HepG2 (cell line): ENCODE data around the gene TUBAL3. TPM values are rescaled to one million over a fixed set of nuclear protein-coding genes. Genes with fewer than 3 reads are reported as not detected.
A peak's percentile ranks its signal among the peaks of the same experiment; 100 is the strongest.

Source experiments
- DNMT3B ChIP-seq: conservative IDR thresholded peaks from 2 replicates; pipeline ENCODE4 v1.6.1; 2016; ENCODE audit warnings: missing biosample characterization, control low read depth
- FIP1L1 ChIP-seq: fragments of 200-400 bp; formaldehyde crosslinking; IDR thresholded peaks from 2 replicates; pipeline ENCODE4 v1.6.1; 2018; ENCODE audit warnings: low read depth, mild to moderate bottlenecking, low read length, moderate library complexity, borderline replicate concordance; ENCODE audit not compliant: insufficient read depth
- GATAD1 ChIP-seq: IDR thresholded peaks from 2 replicates; pipeline ENCODE4 v1.6.1; 2016; ENCODE audit warnings: missing genetic modification reagents, missing compliant biosample characterization
- GATAD2A ChIP-seq: IDR thresholded peaks from 2 replicates; pipeline ENCODE4 v1.6.1; 2016
- MEF2D ChIP-seq: sonication (generic); formaldehyde crosslinking; IDR thresholded peaks from 2 replicates; pipeline ENCODE4 v1.5.1; 2020; ENCODE audit warnings: mild to moderate bottlenecking, missing genetic modification reagents
- NFE2L2 ChIP-seq: fragments of 150-350 bp; IDR thresholded peaks from 2 replicates; pipeline ENCODE4 v1.6.1; 2014; ENCODE audit warnings: low read length
- NRL ChIP-seq: sonication (generic); formaldehyde crosslinking; IDR thresholded peaks from 2 replicates; pipeline ENCODE4 v1.5.0; 2020; ENCODE audit warnings: missing genetic modification reagents, mild to moderate bottlenecking, moderate library complexity, borderline replicate concordance
- PAX8 ChIP-seq: sonication (generic); formaldehyde crosslinking; IDR thresholded peaks from 2 replicates; pipeline ENCODE4 v1.8.0; 2022; ENCODE audit warnings: mild to moderate bottlenecking, missing genetic modification reagents, borderline replicate concordance
- PHB2 ChIP-seq: fragments of 450-650 bp; IDR thresholded peaks from 2 replicates; pipeline ENCODE4 v1.6.1; 2018; ENCODE audit not compliant: partially characterized antibody
- SALL1 ChIP-seq: sonication (generic); formaldehyde crosslinking; IDR thresholded peaks from 2 replicates; pipeline ENCODE4 v1.8.0; 2022; ENCODE audit warnings: mild to moderate bottlenecking, missing genetic modification reagents
- SAP130 ChIP-seq: IDR thresholded peaks from 2 replicates; pipeline ENCODE4 v1.6.1; 2016; ENCODE audit warnings: low read depth
- TP53 ChIP-seq: sonication (generic); formaldehyde crosslinking; conservative IDR thresholded peaks from 2 replicates; pipeline ENCODE4 v1.4.0; 2020; ENCODE audit warnings: missing genetic modification reagents
- YEATS4 ChIP-seq: sonication (generic); formaldehyde crosslinking; IDR thresholded peaks from 2 replicates; pipeline ENCODE4 v1.4.0; 2020; ENCODE audit warnings: missing genetic modification reagents, borderline replicate concordance
- ZMYM3 ChIP-seq: sonication (generic); formaldehyde crosslinking; IDR thresholded peaks from 2 replicates; pipeline ENCODE4 v1.5.1; 2020; ENCODE audit warnings: mild to moderate bottlenecking, missing genetic modification reagents
- ZNF251 ChIP-seq: sonication (generic); formaldehyde crosslinking; IDR thresholded peaks from 2 replicates; pipeline ENCODE4 v1.9.0; 2021; ENCODE audit warnings: mild to moderate bottlenecking, missing genetic modification reagents
- ZNF543 ChIP-seq: sonication (generic); formaldehyde crosslinking; IDR thresholded peaks from 2 replicates; pipeline ENCODE4 v1.4.0; 2020; ENCODE audit warnings: mild to moderate bottlenecking, missing genetic modification reagents
- ZNF549 ChIP-seq: sonication (generic); formaldehyde crosslinking; IDR thresholded peaks from 2 replicates; pipeline ENCODE4 v1.5.0; 2020; ENCODE audit warnings: missing genetic modification reagents
- ZNF605 ChIP-seq: sonication (generic); formaldehyde crosslinking; IDR thresholded peaks from 2 replicates; pipeline ENCODE4 v1.8.0; 2022; ENCODE audit warnings: mild to moderate bottlenecking, missing genetic modification reagents
- ZNF607 ChIP-seq: sonication (generic); formaldehyde crosslinking; IDR thresholded peaks from 2 replicates; pipeline ENCODE4 v1.5.1; 2020; ENCODE audit warnings: missing genetic modification reagents, mild to moderate bottlenecking, borderline replicate concordance
- ZNF740 ChIP-seq: sonication (generic); formaldehyde crosslinking; IDR thresholded peaks from 2 replicates; pipeline ENCODE4 v1.4.0; 2020; ENCODE audit warnings: missing genetic modification reagents
- ZSCAN31 ChIP-seq: sonication (generic); formaldehyde crosslinking; IDR thresholded peaks from 2 replicates; pipeline ENCODE4 v1.5.0; 2020; ENCODE audit warnings: low read depth, mild to moderate bottlenecking, missing genetic modification reagents
- polyA plus RNA-seq, 8 experiments: library from polyadenylated mRNA; depleted of rRNA in 3 of 8; stranded (reverse) in 7 of 8; unstranded in 1 of 8; fragments of >200 nt; fragmentation: Illumina TruSeq in 4 of 8; extraction: Trizol in 4 of 8; gene quantifications; 2 replicates each; pipeline versions ENCODE4 v1.2.1 to v1.2.3, GENCODE V29; 2011 to 2016; ENCODE audit warnings: low read depth in 4 of 8, missing spikeins in 1 of 8, mixed read lengths in 1 of 8; ENCODE audit not compliant: insufficient read depth in 1 of 8
- total RNA-seq, 5 experiments: library from RNA; depleted of rRNA; stranded (reverse); fragments of >200 nt; fragmentation: Illumina TruSeq; extraction: Trizol; gene quantifications; 2 replicates each; pipeline ENCODE4 v1.2.3, GENCODE V29; 2016; ENCODE audit warnings: low read depth in 1 of 5
- TF ChIP-seq, protein P1 (sequence below): sonication (generic); formaldehyde crosslinking; IDR thresholded peaks from 2 replicates; pipeline ENCODE4 v1.4.0; 2020; ENCODE audit warnings: missing genetic modification reagents
- TF ChIP-seq, protein P2 (sequence below): sonication (generic); formaldehyde crosslinking; IDR thresholded peaks from 2 replicates; pipeline ENCODE4 v1.5.0; 2020; ENCODE audit warnings: mild to moderate bottlenecking, missing genetic modification reagents, borderline replicate concordance
- TF ChIP-seq, protein P3 (sequence below): sonication (generic); formaldehyde crosslinking; IDR thresholded peaks from 2 replicates; pipeline ENCODE4 v1.5.0; 2020; ENCODE audit warnings: mild to moderate bottlenecking, missing genetic modification reagents

Gene TUBAL3
- total and polyA plus RNA-seq, 2 of the 13 experiments (the other 11 are each of a cell fraction or from before 2014, with no cell fraction given), result 0.07 to 0.26 TPM

DNA sequence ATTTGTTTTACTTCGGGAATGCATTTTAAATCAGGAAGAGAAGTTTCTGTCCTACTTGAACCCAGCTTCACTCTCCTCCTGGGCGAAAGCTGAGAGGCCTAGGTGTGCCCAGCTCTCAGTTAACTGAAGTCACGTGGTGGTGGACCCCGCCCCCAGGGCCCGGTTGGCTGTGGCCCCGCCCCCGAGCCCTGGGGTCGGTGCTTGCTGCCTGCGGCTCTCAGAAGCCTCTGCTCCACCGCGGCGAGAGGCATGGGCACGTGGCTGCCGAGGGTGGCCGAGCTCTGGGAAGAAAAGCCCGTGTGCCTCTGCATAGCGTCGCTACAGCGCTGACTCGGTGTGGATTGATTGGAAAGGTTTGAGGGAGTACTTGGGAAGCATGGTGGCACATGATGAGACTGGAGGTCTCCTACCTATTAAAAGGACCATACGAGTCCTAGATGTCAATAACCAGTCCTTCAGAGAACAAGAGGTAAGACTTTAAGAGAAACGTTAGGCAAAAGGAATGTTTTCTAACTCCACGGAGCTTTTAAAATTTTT, 41.8 kb upstream of the TUBAL3 start (continued):
- TF ChIP-seq FIP1L1 (no peak), ZNF549 (CRISPR knock-in tag) (no peak), NFE2L2 (no peak), SALL1 (CRISPR knock-in tag) (peak; percentile 96), PAX8 (peak; percentile 84; the same call in 1 of the 2 replicates), ZNF605 (CRISPR knock-in tag) (peak; percentile 78; the same call in 1 of the 2 replicates), MEF2D (CRISPR knock-in tag) (peak; percentile 48; the same call in 1 of the 2 replicates), SAP130 (CRISPR knock-in tag) (peak; percentile 98), ZNF740 (CRISPR knock-in tag) (no peak), PHB2 (no peak), ZSCAN31 (CRISPR knock-in tag) (peak; percentile 90), YEATS4 (CRISPR knock-in tag) (peak; percentile 73; the same call in 1 of the 2 replicates), DNMT3B (CRISPR knock-in tag) (peak; percentile 81; the same call in 1 of the 2 replicates), NRL (CRISPR knock-in tag) (0 out of 2 replicates have a peak, but pooled peaks have one; percentile 42), GATAD1 (CRISPR knock-in tag) (peak; percentile 75), TP53 (no peak; the same call in 1 of the 2 replicates), ZMYM3 (CRISPR knock-in tag) (peak; percentile 54; the same call in 1 of the 2 replicates), ZNF607 (CRISPR knock-in tag) (peak; percentile 85; the same call in 1 of the 2 replicates), ZNF543 (CRISPR knock-in tag) (peak; percentile 69; the same call in 1 of the 2 replicates), ZNF251 (CRISPR knock-in tag) (peak; percentile 90; the same call in 1 of the 2 replicates), GATAD2A (CRISPR knock-in tag) (peak; percentile 77)
- TF ChIP-seq, protein P1, sequence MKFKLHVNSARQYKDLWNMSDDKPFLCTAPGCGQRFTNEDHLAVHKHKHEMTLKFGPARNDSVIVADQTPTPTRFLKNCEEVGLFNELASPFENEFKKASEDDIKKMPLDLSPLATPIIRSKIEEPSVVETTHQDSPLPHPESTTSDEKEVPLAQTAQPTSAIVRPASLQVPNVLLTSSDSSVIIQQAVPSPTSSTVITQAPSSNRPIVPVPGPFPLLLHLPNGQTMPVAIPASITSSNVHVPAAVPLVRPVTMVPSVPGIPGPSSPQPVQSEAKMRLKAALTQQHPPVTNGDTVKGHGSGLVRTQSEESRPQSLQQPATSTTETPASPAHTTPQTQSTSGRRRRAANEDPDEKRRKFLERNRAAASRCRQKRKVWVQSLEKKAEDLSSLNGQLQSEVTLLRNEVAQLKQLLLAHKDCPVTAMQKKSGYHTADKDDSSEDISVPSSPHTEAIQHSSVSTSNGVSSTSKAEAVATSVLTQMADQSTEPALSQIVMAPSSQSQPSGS (CRISPR knock-in tag), result peak; percentile 87
- TF ChIP-seq, protein P2, sequence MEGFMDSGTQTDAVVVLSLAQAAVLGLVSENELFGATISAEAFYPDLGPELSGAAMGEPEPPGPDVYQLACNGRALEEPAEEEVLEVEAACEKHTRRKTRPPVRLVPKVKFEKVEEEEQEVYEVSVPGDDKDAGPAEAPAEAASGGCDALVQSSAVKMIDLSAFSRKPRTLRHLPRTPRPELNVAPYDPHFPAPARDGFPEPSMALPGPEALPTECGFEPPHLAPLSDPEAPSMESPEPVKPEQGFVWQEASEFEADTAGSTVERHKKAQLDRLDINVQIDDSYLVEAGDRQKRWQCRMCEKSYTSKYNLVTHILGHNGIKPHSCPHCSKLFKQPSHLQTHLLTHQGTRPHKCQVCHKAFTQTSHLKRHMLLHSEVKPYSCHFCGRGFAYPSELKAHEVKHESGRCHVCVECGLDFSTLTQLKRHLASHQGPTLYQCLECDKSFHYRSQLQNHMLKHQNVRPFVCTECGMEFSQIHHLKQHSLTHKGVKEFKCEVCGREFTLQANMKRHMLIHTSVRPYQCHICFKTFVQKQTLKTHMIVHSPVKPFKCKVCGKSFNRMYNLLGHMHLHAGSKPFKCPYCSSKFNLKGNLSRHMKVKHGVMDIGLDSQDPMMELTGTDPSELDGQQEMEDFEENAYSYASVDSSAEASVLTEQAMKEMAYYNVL (CRISPR knock-in tag), result peak; percentile 91
- TF ChIP-seq, protein P3, sequence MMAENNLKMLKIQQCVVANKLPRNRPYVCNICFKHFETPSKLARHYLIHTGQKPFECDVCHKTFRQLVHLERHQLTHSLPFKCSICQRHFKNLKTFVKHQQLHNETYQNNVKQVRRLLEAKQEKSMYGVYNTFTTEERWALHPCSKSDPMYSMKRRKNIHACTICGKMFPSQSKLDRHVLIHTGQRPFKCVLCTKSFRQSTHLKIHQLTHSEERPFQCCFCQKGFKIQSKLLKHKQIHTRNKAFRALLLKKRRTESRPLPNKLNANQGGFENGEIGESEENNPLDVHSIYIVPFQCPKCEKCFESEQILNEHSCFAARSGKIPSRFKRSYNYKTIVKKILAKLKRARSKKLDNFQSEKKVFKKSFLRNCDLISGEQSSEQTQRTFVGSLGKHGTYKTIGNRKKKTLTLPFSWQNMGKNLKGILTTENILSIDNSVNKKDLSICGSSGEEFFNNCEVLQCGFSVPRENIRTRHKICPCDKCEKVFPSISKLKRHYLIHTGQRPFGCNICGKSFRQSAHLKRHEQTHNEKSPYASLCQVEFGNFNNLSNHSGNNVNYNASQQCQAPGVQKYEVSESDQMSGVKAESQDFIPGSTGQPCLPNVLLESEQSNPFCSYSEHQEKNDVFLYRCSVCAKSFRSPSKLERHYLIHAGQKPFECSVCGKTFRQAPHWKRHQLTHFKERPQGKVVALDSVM (CRISPR knock-in tag), result no peak
